Testis (tissue), 3 donors: ENCODE results near the gene PRKAG2. TPM values are rescaled to one million over a fixed set of nuclear protein-coding genes. Genes with fewer than 3 reads are reported as not detected.

Source experiments
- DNase-seq: peaks from one replicate; pipeline ENCODE4 v3.0.0-alpha.2; 2019
- H3K27ac ChIP-seq, 2 donors: fragments of 200-600 bp; sonication (generic); one replicate each; pipeline ENCODE4 v1.5.1; 2019
- H3K27me3 ChIP-seq: fragments of 200-600 bp; sonication (generic); one replicate; pipeline ENCODE4 v1.5.1; 2019
- H3K36me3 ChIP-seq: fragments of 200-600 bp; sonication (generic); one replicate; pipeline ENCODE4 v1.5.1; 2017; ENCODE audit warnings: low read depth; ENCODE audit errors: missing control alignments
- H3K4me1 ChIP-seq: fragments of 200-600 bp; sonication (generic); one replicate; pipeline ENCODE4 v1.5.1; 2019
- H3K4me3 ChIP-seq, 2 donors: fragments of 200-600 bp; sonication (generic); one replicate each; pipeline ENCODE4 v1.5.1; 2017 to 2019
- H3K9me3 ChIP-seq: fragments of 200-600 bp; sonication (generic); one replicate; pipeline ENCODE4 v1.5.1; 2017
- POLR2A ChIP-seq: fragments of 450-650 bp; IDR thresholded peaks from one replicate; pipeline ENCODE4 v1.6.1; 2017; ENCODE audit warnings: antibody characterized with exemption, mild to moderate bottlenecking, moderate library complexity
- WGBS, 2 donors: methylation state at CpG; one replicate each; pipeline ENCODE4 v1.1.5; 2018; 5-methylcytosine and 5-hydroxymethylcytosine counted together
- intact Hi-C: fragments of 100-400 bp; cut with DNase I; formaldehyde crosslinking; loops from one replicate; pipeline ENCODE4 v1.15.1; 2023; ENCODE audit warnings: low total_unique reads
- polyA plus RNA-seq: library from polyadenylated mRNA; stranded (reverse); fragments of 350-450 nt; fragmentation: Illumina TruSeq; extraction: RNeasy Lipid Tissue Mini Kit (QIAGEN cat#74804); gene quantifications from one replicate; pipeline ENCODE4 v1.2.3, GENCODE V29; 2014; ENCODE audit warnings: low read depth, low replicate concordance; ENCODE audit not compliant: insufficient read depth
- total RNA-seq, 2 donors: library from RNA; depleted of rRNA; stranded (reverse); fragments of >200 nt; gene quantifications; one replicate each; pipeline ENCODE4 v1.2.3, GENCODE V29; 2016
- TF ChIP-seq, protein P1 (sequence below), 3 experiments: fragments of 450-650 bp in 2 of 3; fragments of 200-600 bp in 1 of 3; sonication (generic) in 1 of 3; IDR thresholded peaks; one replicate each; pipeline ENCODE4 v1.5.1; 2016 to 2019; ENCODE audit warnings: antibody characterized with exemption in 3 of 3, mild to moderate bottlenecking in 2 of 3, moderate library complexity in 1 of 3

Gene PRKAG2
- total and polyA plus RNA-seq, 3 donors from 2014 or later = 27.9 to 28.7 (median 28.6) TPM

DNA sequence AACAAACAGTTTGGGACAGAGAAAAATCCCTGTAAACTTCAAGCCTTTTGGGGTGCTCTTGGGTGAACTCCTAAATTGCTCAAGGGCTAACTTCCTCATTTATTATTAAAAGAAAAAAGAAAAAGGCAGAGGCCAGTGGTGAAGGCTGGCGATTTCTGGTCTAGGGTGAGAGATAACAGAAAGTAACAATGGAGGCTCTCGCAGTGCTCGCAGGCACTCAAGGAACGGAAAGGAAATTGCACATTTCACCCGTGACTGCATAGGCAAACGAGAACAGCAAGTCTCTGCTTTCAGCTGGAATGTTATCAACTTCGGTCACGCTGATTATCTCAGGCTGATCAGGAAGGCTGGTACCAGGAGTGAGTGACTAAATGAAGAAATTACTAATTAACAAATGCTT is 70.7 kb downstream of the PRKAG2 start:
- Histone ChIP-seq H3K9me3 (no peaks in the 10 kb centered on the region), H3K27me3 (no peaks in the 10 kb centered on the region), H3K27ac (no peak overlapping the region), H3K4me1 (no peaks in the 10 kb centered on the region), H3K36me3 (no peaks in the 10 kb centered on the region), H3K4me3 (no peak overlapping the region)
- DNase-seq = peak; percentile 34
- TF ChIP-seq, protein P1, sequence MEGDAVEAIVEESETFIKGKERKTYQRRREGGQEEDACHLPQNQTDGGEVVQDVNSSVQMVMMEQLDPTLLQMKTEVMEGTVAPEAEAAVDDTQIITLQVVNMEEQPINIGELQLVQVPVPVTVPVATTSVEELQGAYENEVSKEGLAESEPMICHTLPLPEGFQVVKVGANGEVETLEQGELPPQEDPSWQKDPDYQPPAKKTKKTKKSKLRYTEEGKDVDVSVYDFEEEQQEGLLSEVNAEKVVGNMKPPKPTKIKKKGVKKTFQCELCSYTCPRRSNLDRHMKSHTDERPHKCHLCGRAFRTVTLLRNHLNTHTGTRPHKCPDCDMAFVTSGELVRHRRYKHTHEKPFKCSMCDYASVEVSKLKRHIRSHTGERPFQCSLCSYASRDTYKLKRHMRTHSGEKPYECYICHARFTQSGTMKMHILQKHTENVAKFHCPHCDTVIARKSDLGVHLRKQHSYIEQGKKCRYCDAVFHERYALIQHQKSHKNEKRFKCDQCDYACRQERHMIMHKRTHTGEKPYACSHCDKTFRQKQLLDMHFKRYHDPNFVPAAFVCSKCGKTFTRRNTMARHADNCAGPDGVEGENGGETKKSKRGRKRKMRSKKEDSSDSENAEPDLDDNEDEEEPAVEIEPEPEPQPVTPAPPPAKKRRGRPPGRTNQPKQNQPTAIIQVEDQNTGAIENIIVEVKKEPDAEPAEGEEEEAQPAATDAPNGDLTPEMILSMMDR (IDR thresholded peaks at IDR 0.05) = no peak
- TF ChIP-seq POLR2A = no peak
- intact Hi-C loops = no loop called here
- 63 to 72% methylated on average over 8 of the region's 8 CpGs for WGBS, 2 donors

DNA sequence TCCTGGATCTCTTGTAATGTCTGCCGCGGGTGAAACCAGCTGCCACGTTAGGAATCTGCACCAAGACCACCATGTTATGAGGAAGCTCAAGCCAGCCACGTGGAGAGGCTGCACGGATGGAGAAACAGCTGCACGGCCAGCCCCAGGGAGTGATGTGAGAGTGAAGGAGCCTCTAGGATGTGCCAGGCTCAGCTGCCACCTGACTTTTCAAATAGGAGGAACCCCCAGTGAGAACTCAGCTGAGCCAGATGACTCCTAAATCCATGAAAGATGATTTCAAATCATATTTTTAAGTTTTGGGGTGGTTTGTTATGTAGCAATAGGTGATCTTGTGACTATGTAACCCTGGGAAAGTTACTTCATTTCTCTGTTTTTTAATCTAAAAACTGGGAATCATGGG is 71.7 kb downstream of the PRKAG2 start:
- no peaks in the 10 kb centered on the region for H3K4me1 ChIP-seq
- H3K36me3 ChIP-seq = no peaks in the 10 kb centered on the region
- no peak overlapping the region for H3K27ac ChIP-seq
- no peak for DNase-seq
- H3K27me3 ChIP-seq = no peaks in the 10 kb centered on the region
- H3K4me3 ChIP-seq = no peak overlapping the region
- no peak for TF ChIP-seq POLR2A
- TF ChIP-seq, protein P1 (IDR thresholded peaks at IDR 0.05) = no peak
- WGBS, 2 donors = 82 to 90% methylated on average over 6 of the region's 6 CpGs
- H3K9me3 ChIP-seq = no peaks in the 10 kb centered on the region
- intact Hi-C loops = no loop called here

DNA sequence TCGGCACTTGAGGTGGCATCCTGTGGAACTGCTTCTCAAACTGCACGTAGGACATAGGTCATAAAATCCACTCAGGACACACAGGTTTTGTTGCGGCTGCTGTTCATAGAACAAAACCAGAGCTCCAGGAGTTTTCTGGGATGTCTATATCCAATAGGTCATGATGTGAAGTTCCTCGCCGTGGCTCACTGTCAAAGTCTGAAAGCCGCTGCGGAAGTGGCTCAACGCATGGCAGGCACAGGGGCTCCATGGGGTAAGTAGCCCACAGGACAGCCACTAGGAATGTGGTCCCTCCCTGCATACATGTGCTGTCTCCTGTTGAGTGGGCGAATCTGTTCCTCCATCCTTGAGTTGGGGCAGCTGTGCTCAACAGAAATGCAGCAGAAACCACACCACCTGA is 72.2 kb downstream of the PRKAG2 start:
- Histone ChIP-seq H3K36me3 (no peaks in the 10 kb centered on the region), H3K9me3 (no peaks in the 10 kb centered on the region), H3K4me3 (no peak overlapping the region), H3K4me1 (no peaks in the 10 kb centered on the region), H3K27ac (no peak overlapping the region), H3K27me3 (no peaks in the 10 kb centered on the region)
- no peak for DNase-seq
- 95 to 98% methylated on average over 6 to 9 of the region's 9 CpGs for WGBS, 2 donors
- intact Hi-C loops = no loop called here
- TF ChIP-seq, protein P1 (IDR thresholded peaks at IDR 0.05) = no peak
- TF ChIP-seq POLR2A = no peak

DNA sequence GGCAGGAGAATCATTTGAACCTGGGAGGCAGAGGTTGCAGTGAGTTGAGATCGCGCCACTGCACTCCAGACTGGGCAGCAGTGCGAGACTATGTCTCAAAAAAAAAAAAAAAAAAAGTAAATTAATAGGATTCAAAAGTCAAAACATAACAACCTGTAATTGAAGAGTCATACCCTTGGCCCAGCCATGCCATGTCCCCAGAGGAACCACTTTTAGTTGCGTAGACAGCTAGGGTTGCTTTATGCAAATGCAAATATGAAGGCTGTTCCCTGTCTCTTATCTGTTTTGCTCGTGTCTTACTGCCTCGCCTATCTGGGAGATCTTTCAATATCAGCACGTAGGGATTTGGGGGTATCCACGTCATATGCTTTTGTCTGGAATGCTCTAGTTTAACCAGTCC is 73.1 kb downstream of the PRKAG2 start:
- Histone ChIP-seq H3K27ac (no peak overlapping the region), H3K4me1 (no peaks in the 10 kb centered on the region), H3K36me3 (no peaks in the 10 kb centered on the region), H3K27me3 (no peaks in the 10 kb centered on the region), H3K9me3 (no peaks in the 10 kb centered on the region), H3K4me3 (no peak overlapping the region)
- intact Hi-C loops = no loop called here
- no peak for TF ChIP-seq POLR2A
- TF ChIP-seq, protein P1 (IDR thresholded peaks at IDR 0.05) = no peak
- 79 to 89% methylated on average over 8 of the region's 8 CpGs for WGBS, 2 donors
- no peak for DNase-seq

DNA sequence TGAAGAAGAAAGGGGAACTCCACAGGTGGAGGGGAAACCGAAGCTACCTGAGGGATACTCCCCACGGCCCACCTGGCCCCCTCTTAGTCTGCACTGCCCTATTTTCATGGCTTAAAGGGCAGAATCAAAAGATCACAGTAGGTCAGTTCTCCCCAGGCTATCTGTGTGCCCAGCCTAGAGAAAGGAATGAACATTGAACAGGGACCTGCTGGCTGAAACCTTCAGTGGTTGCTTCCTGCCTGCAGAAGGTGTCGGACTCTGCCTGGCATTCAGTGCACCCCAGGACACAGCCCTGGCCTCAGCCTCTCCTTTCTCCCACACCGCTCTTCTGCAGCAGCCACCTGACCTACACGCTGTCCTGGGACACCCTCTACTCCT is 74.5 kb downstream of the PRKAG2 start:
- 82 to 94% methylated on average over 5 of the region's 5 CpGs for WGBS, 2 donors
- H3K9me3 ChIP-seq = no peaks in the 10 kb centered on the region
- H3K4me1 ChIP-seq = no peaks in the 10 kb centered on the region
- intact Hi-C loops = no loop called here
- TF ChIP-seq, protein P1 (IDR thresholded peaks at IDR 0.05) = no peak
- no peak for TF ChIP-seq POLR2A
- no peaks in the 10 kb centered on the region for H3K27me3 ChIP-seq
- no peak overlapping the region for H3K27ac ChIP-seq
- H3K36me3 ChIP-seq = no peaks in the 10 kb centered on the region
- DNase-seq = no peak
- H3K4me3 ChIP-seq = no peak overlapping the region
